ENCODE data around the gene XRCC1.
A peak's percentile ranks its signal among the peaks of the same experiment; 100 is the strongest.
"Not testable (repeated sequence)": the region's sequence is repeated elsewhere in the genome, so short reads cannot be mapped to it uniquely, and the experiment has no call there.

Gene XRCC1, protein sequence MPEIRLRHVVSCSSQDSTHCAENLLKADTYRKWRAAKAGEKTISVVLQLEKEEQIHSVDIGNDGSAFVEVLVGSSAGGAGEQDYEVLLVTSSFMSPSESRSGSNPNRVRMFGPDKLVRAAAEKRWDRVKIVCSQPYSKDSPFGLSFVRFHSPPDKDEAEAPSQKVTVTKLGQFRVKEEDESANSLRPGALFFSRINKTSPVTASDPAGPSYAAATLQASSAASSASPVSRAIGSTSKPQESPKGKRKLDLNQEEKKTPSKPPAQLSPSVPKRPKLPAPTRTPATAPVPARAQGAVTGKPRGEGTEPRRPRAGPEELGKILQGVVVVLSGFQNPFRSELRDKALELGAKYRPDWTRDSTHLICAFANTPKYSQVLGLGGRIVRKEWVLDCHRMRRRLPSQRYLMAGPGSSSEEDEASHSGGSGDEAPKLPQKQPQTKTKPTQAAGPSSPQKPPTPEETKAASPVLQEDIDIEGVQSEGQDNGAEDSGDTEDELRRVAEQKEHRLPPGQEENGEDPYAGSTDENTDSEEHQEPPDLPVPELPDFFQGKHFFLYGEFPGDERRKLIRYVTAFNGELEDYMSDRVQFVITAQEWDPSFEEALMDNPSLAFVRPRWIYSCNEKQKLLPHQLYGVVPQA

DNA sequence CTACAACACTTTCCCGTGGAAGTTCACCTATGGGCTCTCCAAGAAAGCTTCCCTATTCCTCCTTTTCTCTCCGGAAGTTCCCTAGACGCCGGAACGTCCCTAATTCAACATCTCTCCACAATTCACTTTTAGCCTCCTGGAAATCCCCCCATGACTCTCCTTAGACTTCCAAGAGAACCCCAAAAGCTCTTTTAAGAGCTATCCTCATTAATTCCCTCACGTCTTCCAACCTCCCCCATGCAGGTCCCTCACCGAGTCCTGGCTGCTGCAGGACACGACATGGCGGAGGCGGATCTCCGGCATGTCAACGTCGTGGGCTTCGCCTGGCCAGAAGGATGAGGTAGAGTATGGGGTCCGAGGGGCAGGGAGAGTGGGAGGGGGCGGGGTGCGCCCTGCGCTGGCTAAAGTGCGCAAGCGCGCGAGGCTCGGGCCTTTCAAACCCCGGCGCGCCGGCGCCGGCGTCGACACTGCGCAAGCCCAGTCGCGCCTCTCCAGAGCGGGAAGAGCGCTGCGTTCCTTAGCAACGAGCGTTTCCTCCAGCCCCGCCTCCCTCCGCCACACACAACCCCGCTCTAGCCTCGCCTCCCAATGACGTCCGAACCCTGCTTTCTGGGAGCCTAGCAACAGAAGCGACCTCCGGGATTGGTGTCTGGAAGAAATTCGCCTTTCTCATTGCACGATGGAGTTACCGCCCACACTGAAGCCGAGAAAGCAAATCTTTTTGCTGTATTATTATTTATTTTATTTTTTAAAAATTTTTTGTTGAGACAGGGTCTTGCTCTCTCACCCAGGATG is at the start of gene XRCC1, which contains the start of gene PINLYP:
TSS of gene XRCC1 (minus strand) at position 372 of the 795 bp plus-strand sequence. CDS start at position 303, 69 bp downstream.
TSS of gene PINLYP (plus strand) at position 646 of the 795 bp plus-strand sequence. CDS start 1,391 bp downstream, outside the sequence.
- peak; percentile 95 for DNase-seq

DNA sequence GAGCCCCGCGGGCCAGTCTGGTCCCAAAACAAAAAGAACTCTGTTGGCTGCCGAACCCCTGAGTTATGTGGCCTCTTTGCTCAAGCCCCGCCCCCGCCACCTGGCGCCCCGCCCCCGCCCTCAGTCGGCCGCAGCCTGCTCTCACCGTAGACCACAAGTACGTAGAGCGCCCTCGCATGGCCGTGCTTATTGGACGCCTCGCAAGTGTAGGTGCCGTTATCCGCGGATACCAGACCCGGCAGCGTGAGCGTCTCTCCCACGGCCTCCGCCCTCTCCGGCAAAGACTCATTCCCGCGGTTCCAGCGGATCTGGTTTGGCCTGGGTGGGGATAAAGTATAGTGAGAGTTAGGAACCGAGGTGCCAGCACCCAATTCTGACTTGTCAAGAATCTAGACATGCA is 49.6 kb upstream of the XRCC1 start:
- DNase-seq = peak; percentile 81

DNA sequence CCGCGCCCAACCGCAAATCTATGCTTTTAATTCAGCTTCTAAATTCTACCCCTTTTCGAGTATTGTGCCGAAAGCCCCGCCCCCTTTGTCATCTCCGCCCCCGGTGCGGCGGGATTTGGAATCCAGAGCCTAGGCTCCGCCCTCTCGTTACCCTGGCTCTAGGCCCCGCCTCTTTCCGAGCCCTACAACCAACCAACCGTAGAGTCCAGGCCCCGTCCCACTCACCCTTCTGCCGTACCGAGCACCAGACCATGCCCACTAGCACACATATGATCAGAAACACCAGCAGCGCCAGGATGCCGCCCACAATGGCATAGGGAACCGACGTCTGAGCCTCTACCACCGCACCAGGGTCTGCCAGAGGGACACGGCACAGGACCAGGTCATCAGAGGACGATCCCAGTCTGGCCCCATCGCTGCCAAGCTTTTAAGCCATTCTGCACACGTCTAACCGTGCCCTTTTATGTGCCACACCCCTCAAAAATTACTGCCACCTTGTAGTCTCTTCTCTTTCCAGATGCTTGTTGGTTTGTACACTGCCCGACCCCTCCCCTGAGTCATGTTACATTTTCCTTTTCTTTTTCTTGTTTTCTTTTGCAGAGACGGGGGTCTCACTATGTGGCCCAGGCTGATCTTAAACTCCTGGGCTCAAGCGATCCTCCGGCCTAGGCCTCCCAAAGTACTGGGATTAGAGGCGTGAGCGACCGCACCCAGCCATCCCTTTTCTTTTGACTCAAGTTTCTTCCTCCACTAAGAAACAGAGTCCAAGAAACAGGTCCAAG is 48.8 kb upstream of the XRCC1 start:
- no peak for DNase-seq

GRCh38 chr19:43622956-43623355 is 47.6 kb upstream of the XRCC1 start:
- no peak for DNase-seq

GRCh38 chr19:43622070-43622469 is 46.7 kb upstream of the XRCC1 start:
- DNase-seq = no peak

- peak; percentile 83 for DNase-seq
Measured at GRCh38 chr19:43620061-43621001, 45.0 kb upstream of the XRCC1 start.

GRCh38 chr19:43619262-43620060 is 44.1 kb upstream of the XRCC1 start, which contains the start of gene ZNF428:
Gene ZNF428 (minus strand): TSS chr19:43619629. CDS start chr19:43614304, 5,325 bp downstream.
- peak; percentile 80 for DNase-seq

- no peak for DNase-seq
Measured at GRCh38 chr19:43618921-43619261, 43.6 kb upstream of the XRCC1 start.

- no peak for DNase-seq
Measured at GRCh38 chr19:43616954-43617353, 41.6 kb upstream of the XRCC1 start.

GRCh38 chr19:43616306-43616705 is 41.0 kb upstream of the XRCC1 start:
- DNase-seq = no peak

DNA sequence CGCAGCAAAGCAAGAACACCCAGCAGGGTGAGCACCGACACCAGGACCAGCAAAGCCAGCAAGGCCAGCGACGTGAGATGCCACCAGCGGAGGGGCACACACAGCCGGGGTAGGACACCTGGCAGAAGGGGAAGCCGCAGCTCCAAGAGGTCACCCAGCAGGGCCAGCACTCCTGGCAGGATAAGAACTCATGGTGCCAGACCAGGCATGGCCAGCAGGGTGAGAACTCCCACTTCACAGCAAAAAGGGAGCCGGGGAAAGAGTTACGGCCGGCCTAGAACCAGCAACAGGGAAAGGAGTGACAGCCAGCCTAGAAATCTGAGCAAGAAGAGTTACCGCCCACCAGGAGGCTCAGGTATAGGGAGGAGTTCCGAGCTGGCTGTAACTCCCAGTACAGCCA is 37.0 kb upstream of the XRCC1 start:
- no peak for DNase-seq

GRCh38 chr19:43611788-43612187 is 36.5 kb upstream of the XRCC1 start, which contains the start of gene SRRM5:
Gene SRRM5 (plus strand): TSS chr19:43612088. CDS start chr19:43612122, 34 bp downstream.
- DNase-seq = no peak

- no peak for DNase-seq
Measured at GRCh38 chr19:43610493-43610892, 35.2 kb upstream of the XRCC1 start.

GRCh38 chr19:43609872-43610271 is 34.5 kb upstream of the XRCC1 start:
- no peak for DNase-seq

DNA sequence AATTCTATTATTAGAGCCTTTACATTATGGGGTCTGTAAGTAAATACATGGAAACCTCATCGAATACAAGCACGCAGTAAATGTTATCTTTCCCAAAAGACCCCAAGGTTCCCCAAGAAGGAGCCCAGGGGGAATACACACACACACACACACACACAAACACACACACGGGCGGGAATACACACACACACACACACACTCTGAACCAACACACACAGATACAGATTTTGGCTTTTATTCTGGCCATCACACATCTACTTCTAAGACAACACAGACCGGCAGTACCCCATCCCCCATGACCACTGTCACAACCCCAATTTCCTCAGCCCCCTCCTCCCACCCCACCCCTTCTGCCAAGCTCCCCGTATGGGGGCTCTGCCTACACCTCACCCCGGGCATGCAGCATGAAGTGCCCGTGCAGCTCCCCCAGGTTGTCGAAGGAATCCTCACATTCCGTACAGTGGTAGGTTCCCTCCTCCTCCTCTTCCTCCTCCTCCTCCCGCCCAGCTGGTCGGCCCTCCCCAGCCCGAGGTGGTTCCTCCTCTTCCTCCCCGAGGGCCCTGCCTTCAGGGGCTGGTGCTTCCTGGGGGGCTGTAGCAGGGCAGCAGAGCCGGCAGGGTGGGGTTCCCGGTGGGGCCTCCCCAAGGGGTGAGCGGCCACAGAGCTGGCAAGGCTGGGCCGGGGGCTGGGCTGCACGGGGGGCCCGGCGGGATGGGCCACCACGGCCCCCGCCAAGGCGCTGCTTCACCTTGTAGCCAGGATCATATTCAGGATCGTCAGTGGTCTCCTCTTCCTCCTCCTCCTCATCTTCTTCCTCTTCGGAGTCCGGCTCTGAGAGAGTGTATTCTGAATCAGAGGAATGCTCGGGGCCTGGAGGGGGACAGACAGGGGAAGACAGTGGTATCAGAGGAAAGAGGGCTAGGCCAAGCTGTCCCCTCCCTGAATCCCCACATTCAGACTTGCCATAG is 32.2 kb upstream of the XRCC1 start:
- no peak for DNase-seq

DNA sequence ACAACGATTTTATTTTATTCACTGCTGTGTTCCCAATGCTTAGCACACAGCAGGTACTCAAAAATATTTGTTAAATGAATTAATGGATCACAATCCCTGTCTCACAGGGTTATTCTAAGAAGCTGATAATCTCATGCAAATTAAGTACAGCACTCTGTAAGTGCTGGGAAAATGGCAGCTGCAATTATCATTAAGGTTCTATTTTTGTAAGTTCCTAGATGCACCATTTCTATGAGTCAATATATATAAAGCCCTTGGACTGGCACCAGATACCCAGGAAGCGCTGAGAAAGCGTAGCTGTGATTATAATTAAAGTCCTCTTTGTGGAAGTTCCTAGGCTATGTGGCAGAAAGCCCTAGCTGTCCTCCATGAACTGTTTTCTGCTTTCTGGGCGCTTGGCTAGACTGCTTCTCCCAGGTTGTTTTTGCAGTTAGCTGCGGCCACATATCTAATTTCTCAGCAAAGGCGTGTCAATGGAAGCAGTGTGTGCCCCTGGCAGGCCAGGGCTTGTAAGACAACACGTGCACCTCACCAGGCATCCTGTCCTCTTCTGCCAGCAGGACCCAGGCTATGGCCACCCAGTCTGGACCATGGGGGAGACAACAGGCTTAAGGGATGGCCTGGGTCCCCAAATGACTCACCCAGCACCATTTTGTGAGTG is 31.4 kb upstream of the XRCC1 start:
- no peak for DNase-seq

GRCh38 chr19:43605875-43606568 is 30.7 kb upstream of the XRCC1 start:
- no peak for DNase-seq

GRCh38 chr19:43600326-43600725 is 25.0 kb upstream of the XRCC1 start:
- DNase-seq = not testable (repeated sequence)
